SK-N-SH treated with all-trans-retinoic acid at 6 μM for 48 hours (cell line): ENCODE data around the gene MPDZ.

ENCODE experiments used
- ESRRG ChIP-seq: fragments of 250-450 bp; sonication (Bioruptor Pico); IDR thresholded peaks from 2 replicates; pipeline ENCODE4 v1.6.1; 2021; ENCODE audit warnings: mild to moderate bottlenecking
- PPARA ChIP-seq: fragments of 250-450 bp; sonication (Bioruptor Pico); IDR thresholded peaks from 2 replicates; pipeline ENCODE4 v1.5.0; 2020; ENCODE audit warnings: mild to moderate bottlenecking, borderline replicate concordance
- SNAI2 ChIP-seq: fragments of 250-450 bp; sonication (Bioruptor Pico); IDR thresholded peaks from 2 replicates; pipeline ENCODE4 v1.5.0; 2020; ENCODE audit warnings: mild to moderate bottlenecking, moderate library complexity
- ZFP3 ChIP-seq: fragments of 250-450 bp; sonication (Bioruptor Pico); IDR thresholded peaks from 2 replicates; pipeline ENCODE4 v1.5.0; 2020; ENCODE audit warnings: mild to moderate bottlenecking, moderate library complexity
- ZNF565 ChIP-seq: fragments of 450-650 bp; formaldehyde crosslinking; conservative IDR thresholded peaks from 2 replicates; pipeline ENCODE4 v1.5.0; 2020; ENCODE audit warnings: low read depth, mild to moderate bottlenecking, moderate library complexity
- TF ChIP-seq, protein P1 (sequence below): fragments of 250-450 bp; sonication (Bioruptor Pico); IDR thresholded peaks from 2 replicates; pipeline ENCODE4 v1.8.0; 2020; ENCODE audit warnings: mild to moderate bottlenecking, moderate library complexity, borderline replicate concordance

DNA sequence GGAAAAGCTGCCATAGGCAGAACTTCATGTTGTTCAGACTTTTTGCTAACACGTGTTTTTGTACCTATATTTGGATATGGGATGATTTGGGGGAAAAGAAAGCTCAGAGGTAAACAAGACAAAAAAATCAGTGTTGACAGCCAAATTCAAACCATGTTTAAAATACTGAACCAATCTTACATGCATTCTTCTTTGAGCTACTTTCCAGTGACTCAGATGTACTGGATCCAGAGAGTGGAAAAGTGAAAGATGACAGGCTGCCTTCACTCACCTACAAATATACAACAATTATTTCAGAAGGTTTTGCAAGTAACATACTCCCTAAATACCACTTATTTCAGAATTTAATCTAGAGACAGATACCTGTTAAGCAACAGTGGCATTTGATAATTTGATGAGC, 165.7 kb downstream of the MPDZ start:
- no peak for TF ChIP-seq ZFP3
- TF ChIP-seq PPARA (CRISPR knock-in tag), result no peak
- TF ChIP-seq, protein P1, sequence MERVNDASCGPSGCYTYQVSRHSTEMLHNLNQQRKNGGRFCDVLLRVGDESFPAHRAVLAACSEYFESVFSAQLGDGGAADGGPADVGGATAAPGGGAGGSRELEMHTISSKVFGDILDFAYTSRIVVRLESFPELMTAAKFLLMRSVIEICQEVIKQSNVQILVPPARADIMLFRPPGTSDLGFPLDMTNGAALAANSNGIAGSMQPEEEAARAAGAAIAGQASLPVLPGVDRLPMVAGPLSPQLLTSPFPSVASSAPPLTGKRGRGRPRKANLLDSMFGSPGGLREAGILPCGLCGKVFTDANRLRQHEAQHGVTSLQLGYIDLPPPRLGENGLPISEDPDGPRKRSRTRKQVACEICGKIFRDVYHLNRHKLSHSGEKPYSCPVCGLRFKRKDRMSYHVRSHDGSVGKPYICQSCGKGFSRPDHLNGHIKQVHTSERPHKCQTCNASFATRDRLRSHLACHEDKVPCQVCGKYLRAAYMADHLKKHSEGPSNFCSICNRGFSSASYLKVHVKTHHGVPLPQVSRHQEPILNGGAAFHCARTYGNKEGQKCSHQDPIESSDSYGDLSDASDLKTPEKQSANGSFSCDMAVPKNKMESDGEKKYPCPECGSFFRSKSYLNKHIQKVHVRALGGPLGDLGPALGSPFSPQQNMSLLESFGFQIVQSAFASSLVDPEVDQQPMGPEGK, result no peak
- TF ChIP-seq ZNF565, result no peak
- TF ChIP-seq ESRRG (CRISPR knock-in tag), result no peak
- TF ChIP-seq SNAI2 (CRISPR knock-in tag), result no peak
